Ovary (tissue), 3 donors: ENCODE results near the gene NTRK3.

Source experiments
- POLR2A ChIP-seq: fragments of 450-650 bp; IDR thresholded peaks from one replicate; pipeline ENCODE4 v1.6.1; 2017; ENCODE audit warnings: antibody characterized with exemption, mild to moderate bottlenecking, moderate library complexity
- TF ChIP-seq, protein P1 (sequence below), 3 donors: fragments of 450-650 bp in 2 of 3; fragments of 200-600 bp in 1 of 3; IDR thresholded peaks; one replicate each; pipeline versions ENCODE4 v1.5.1 to v1.8.0; 2016 to 2022; ENCODE audit warnings: antibody characterized with exemption in 3 of 3, mild to moderate bottlenecking in 1 of 3
- donor health status: DM: no; HTN: no; CAD: no.

GRCh38 chr15:88239594-88239993, 16.9 kb downstream of the NTRK3 start:
- no peak for TF ChIP-seq POLR2A
- TF ChIP-seq, protein P1, sequence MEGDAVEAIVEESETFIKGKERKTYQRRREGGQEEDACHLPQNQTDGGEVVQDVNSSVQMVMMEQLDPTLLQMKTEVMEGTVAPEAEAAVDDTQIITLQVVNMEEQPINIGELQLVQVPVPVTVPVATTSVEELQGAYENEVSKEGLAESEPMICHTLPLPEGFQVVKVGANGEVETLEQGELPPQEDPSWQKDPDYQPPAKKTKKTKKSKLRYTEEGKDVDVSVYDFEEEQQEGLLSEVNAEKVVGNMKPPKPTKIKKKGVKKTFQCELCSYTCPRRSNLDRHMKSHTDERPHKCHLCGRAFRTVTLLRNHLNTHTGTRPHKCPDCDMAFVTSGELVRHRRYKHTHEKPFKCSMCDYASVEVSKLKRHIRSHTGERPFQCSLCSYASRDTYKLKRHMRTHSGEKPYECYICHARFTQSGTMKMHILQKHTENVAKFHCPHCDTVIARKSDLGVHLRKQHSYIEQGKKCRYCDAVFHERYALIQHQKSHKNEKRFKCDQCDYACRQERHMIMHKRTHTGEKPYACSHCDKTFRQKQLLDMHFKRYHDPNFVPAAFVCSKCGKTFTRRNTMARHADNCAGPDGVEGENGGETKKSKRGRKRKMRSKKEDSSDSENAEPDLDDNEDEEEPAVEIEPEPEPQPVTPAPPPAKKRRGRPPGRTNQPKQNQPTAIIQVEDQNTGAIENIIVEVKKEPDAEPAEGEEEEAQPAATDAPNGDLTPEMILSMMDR (IDR thresholded peaks at IDR 0.05), result no peak
